SU-DHL-6 (cell line): ENCODE results near the gene SLC24A3.

Experiments
- CTCF ChIP-seq: fragments of 200-600 bp; sonication (generic); IDR thresholded peaks from one replicate; pipeline ENCODE4 v1.5.1; 2017; ENCODE audit warnings: antibody characterized with exemption, mild to moderate bottlenecking, low read length, moderate library complexity; ENCODE audit not compliant: insufficient read depth, poor library complexity, severe bottlenecking
- EZH2phosphoT487 ChIP-seq: fragments of 200-600 bp; sonication (generic), shearing (Covaris generic); conservative IDR thresholded peaks from 2 replicates; pipeline ENCODE4 v1.6.1; 2018; ENCODE audit warnings: mild to moderate bottlenecking, antibody characterized with exemption, low read length, moderate library complexity, mixed read lengths

GRCh38 chr20:19600042-19600441 lies 387.6 kb downstream of the SLC24A3 start:
- TF ChIP-seq CTCF (no peak), EZH2phosphoT487 (no peak)
